Hepatic stellate cell (primary cell): Measurements from ENCODE around the gene HMG20B.
"Not testable (repeated sequence)": the region's sequence is repeated elsewhere in the genome, so short reads cannot be mapped to it uniquely, and the experiment has no call there.

ENCODE experiments used
- DNase-seq: peaks from one replicate; pipeline ENCODE4 v3.0.0; 2011; ENCODE audit warnings: low spot score

Gene HMG20B

DNA sequence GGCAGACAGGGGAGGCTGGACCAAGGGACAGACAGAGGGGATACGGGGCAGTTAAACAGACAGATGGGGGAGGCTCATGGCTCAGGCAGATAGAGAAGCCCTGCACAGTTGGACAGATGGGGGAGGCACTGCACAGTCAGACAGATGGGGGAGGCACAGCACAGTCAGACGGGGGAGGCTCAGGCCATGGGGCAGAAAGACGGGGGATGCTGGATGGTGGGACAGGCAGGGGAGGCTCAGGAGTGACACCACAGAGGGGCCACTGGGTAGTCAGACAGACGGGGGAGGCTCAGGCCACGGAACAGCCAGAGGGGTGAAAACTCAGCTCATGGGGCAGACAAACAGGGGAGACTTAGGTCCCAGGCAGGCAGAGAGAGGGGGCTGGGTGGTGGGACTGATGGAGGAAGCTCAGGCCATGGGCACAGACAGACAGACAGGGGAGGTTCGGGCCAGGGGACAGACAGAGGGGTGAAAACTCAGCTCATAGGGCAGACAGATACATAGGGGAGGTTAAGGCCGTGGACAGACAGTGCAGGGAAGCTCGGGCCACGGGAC is 16.2 kb upstream of the HMG20B start:
- DNase-seq, result no peak

DNA sequence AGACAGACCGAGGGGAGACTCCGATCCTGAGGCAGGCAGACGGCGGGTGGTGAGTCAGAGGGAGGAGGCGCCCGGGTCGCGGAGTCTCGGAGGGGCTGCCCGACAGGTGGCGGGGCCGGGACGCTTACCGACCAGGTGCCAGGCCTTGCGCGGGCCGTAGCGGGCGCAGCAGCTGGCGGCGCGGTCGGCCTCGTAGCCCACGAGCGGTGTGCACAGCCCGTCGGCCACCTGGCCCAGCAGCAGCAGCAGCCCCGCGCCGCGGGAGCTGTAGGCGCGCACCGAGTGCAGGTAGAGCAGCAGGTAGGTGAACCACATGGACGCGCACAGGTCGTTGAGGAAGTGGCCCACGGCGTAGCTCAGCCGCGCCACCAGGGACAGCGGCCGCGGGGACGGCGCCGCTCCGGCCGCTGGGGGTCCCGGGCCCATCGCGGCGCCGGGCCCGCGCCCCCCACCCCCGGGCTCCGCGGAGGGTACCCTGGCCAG is 15.7 kb upstream of the HMG20B start:
- DNase-seq, result peak; percentile 76

DNA sequence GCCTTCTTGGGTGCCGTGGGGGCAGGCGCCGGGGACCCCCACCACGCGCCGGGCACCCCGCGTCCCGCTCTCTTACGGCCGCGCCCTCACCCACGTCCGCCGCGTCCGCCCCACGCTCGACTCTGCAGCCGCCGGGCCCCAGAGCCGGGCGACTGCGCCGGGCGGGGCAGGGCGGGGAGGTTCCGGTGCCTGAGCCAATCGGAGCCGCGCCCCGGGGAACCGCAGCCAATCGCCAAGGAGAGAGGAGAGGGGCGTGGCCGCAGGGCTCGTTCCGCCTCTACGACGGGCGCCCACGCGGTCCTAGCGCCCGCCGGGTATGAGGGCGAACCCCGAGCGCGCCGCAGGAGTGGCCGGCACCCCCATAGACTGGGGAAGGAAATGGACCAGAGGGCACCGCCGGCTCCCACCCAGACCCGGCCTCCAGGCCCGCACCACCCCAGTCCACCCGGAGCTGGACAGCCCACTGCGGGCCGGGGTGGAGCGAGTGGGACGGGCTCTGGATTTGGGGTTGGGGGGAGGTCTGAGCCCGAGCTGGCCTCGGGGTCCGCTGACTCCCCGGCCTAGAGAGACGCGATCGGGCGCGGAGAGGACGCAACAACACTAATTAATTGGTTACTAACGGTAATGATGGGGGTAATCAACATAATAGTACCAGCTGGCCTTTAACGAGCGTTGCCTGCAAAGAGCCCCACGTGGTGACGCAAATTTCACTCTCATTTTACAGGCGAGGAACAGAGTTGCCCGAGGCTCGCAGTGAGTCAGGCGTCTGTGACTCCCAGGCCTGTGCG is 15.1 kb upstream of the HMG20B start, which contains the start of gene MFSD12:
MFSD12 (minus strand) TSS at position 126 of the 788 bp plus-strand sequence. CDS start 183 bp downstream, outside the sequence.
- DNase-seq, result peak; percentile 100

DNA sequence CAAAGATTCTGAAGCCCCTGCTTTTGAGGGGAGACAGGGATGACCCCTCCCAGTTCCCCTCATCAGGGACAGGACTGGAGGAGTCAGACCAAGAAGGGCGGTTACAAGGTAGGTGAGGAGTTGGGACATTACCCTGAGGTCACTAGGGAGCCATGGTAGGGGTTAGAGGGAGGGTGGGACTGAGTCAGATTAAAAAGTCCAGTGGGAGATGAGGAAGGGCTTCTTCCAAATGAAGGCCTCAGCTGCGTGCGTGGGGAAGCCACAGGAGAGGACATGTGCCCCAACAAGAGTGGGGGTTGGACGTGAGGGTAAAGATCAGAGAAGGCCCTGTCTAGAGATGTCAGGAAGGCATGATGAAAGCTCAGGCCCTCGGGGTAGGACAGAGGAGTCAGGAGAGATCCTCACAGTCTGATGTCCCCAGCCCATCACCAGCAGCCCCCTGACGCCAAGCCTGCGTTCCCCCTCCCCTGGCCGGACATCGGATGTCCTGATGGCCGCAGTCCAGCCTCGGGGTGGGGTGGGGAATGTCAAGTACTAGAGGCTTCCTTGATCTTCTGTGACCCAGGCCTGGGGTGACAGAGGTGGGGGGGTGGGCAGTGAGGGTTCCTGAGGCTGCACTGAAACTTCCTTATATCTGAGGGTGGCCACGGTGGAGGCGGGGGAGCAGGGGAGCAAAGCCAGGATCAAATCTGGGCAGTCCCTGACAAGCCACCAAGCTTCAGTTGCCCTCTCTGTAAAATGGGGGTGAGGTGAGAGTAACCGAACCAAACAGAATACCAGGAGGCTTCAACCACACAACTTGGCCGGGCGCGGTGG is 8.8 kb upstream of the HMG20B start:
- no peak for DNase-seq

DNA sequence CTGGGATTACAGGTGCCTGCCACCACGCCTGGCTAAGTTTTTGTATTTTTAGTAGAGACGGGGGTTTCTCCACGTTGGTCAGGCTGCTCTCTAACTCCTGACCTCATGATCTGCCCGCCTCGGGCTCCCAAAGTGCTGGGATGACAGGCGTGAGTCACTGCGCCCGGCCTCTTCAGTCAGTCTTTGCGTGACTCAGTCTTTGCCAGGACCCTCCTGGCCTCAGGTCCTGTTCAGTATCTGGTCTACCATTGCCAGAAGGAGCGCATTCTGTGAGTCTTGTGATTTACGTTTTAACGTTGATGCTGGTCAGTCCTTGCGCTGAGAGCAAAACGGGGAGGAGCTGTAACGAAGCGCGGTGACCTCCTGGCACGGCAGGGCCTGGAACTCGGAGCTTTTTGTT is 7.6 kb upstream of the HMG20B start:
- DNase-seq, result no peak

- not testable (repeated sequence) for DNase-seq
Observed at GRCh38 chr19:3570042-3570441, 2.7 kb upstream of the HMG20B start.

GRCh38 chr19:3570606-3571011 is 2.1 kb upstream of the HMG20B start:
- DNase-seq, result no peak

- peak; percentile 99 for DNase-seq
Observed at GRCh38 chr19:3572132-3572854, 451 bp upstream of the HMG20B start.

DNA sequence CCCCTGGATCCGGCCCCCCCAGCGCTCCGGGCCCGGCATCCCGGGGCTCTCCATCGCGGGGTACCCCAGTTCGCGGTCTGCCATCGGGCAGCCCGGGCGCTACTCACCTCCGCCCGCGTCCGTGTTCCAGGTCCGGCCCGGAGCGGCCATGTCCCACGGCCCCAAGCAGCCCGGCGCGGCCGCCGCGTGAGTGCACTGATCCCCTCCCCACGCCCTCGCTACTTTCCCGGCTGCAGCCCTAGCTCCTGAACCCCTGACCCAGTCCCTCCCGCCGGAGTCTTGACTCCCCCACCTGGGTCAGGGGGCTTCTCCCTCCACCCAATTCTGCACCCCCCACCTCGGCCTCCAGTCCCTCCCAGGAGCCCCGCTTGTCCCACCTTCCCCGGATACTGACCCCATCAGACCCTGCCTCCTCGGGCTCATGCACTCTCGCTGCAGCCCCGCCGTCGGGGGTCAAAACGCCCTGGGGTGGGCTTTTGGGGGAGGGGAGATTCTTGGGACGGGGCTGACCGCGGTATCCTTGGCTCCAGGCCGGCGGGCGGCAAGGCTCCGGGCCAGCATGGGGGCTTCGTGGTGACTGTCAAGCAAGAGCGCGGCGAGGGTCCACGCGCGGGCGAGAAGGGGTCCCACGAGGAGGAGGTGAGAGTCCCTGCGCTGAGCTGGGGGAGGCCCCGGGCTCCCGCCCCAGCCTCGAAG is 566 bp downstream of the HMG20B start:
- no peak for DNase-seq

DNA sequence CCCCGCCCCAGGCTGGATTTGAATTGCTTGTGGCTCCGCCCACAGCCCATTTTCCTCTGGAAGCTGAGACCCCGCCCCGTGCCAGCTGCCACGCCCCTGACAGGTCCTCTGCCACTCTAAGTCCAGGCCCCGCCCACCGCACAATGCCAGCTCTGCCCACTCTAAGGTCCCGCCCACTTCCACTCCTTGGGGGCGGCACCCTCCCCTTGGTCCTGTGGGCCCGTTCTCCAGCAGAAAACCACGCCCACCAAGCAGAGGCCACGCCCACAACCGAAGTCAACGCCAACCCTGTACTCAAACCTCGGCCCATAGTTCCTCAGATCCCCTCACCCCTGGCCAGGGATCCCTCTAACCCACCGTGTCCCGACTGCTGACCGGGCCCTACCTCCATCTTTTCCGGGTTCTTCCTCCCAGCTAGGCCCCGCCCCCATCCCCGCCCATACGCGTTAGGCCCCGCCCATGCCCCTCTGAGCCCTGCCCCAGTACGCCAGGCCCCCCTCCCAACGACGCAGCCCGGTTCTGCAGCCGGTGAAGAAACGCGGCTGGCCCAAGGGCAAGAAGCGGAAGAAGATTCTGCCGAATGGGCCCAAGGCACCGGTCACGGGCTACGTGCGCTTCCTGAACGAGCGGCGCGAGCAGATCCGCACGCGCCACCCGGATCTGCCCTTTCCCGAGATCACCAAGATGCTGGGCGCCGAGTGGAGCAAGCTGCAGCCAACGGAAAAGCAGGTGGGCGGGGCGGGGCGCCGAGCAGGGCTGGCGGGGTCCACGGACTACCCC is 1.3 kb downstream of the HMG20B start:
- peak; percentile 87 for DNase-seq

DNA sequence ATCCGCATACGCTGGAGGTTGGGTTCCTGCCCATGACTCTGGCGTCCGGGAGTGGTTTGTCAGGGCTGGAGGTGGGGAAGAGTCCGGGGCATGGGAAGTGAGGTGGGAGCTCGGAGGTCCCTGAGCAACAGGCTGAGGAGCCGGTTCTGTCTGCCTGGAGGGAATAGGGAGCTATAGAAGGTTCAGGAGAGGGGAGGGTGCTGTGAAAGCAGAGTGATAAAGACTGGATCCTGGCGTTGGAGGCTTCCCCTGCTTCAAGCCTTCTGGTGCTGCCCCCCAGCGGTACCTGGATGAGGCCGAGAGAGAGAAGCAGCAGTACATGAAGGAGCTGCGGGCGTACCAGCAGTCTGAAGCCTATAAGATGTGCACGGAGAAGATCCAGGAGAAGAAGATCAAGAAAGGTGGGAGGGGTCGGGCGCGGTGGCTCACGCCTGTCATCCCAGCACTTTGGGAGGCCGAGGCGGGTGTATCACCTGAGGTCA is 2.6 kb downstream of the HMG20B start:
- no peak for DNase-seq

DNA sequence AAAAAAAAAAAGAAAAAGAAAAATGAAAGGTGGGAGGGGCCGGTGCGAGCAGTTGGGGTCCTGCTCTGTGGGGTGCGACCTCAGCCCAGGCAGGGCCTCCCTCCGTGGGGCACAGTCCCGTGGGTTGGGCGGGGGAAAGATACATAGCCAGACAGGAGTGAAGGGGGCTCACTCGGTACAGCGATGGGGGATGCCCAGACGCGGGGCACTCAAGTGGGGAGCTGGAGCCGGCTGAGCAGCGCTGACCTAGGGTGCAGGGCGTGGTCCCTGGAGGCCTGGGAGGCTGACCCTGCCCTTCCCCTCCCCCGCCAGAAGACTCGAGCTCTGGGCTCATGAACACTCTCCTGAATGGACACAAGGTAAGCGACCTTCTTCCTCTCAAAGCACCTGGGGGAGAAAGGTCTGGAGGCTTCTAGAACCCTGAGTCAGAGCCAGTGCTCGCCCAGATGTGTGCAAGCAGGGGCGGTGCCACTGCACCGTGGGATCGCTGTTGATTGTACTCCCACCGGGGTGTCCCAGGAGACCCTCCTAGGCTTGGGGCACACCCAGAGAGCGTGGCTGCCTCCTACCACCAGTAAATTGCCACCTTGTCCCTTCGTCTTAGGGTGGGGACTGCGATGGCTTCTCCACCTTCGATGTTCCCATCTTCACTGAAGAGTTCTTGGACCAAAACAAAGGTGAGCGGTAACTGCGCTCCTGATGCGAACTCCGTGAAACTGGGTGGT is 3.4 kb downstream of the HMG20B start:
- no peak for DNase-seq

GRCh38 chr19:3576696-3577443 is 4.1 kb downstream of the HMG20B start:
- DNase-seq, result no peak

- no peak for DNase-seq
Observed at GRCh38 chr19:3577723-3578344, 5.1 kb downstream of the HMG20B start.

DNA sequence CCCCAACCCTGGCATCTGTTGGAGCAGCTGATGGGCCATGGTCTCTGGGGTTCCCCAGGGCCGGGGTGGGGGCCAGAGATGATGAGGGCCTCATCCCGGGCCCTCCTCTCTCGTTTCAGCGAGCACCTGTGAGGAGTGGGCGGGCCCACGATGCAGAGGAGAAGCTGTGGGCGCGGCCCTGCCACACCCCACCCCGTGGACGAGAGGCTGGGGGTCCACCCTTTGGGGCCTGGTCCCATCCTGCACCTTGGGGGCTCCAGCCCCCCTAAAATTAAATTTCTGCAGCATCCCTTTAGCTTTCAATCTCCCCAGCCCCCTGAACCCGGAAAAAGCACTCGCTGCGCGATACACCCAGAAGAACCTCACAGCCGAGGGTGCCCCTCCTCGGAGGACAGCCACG is 5.6 kb downstream of the HMG20B start:
- no peak for DNase-seq

- peak; percentile 94 for DNase-seq
Observed at GRCh38 chr19:3580156-3580934, 7.6 kb downstream of the HMG20B start.

GRCh38 chr19:3581792-3582191 is 9.0 kb downstream of the HMG20B start:
- not testable (repeated sequence) for DNase-seq
